HG03045 (cell line): ENCODE data around the gene AOAH.
"Not testable (repeated sequence)": the region's sequence is repeated elsewhere in the genome, so short reads cannot be mapped to it uniquely, and the experiment has no call there.

Experiments used
- ATAC-seq: cut with Tn5 transposase; IDR thresholded peaks from one replicate; pipeline ENCODE4 v1.9.1; 2021; ENCODE audit warnings: mild to moderate bottlenecking, moderate library complexity; ENCODE audit not compliant: unreplicated experiment

Gene AOAH

GRCh38 chr7:36659172-36659516 is 65.2 kb downstream of the AOAH start:
- no peak for ATAC-seq

DNA sequence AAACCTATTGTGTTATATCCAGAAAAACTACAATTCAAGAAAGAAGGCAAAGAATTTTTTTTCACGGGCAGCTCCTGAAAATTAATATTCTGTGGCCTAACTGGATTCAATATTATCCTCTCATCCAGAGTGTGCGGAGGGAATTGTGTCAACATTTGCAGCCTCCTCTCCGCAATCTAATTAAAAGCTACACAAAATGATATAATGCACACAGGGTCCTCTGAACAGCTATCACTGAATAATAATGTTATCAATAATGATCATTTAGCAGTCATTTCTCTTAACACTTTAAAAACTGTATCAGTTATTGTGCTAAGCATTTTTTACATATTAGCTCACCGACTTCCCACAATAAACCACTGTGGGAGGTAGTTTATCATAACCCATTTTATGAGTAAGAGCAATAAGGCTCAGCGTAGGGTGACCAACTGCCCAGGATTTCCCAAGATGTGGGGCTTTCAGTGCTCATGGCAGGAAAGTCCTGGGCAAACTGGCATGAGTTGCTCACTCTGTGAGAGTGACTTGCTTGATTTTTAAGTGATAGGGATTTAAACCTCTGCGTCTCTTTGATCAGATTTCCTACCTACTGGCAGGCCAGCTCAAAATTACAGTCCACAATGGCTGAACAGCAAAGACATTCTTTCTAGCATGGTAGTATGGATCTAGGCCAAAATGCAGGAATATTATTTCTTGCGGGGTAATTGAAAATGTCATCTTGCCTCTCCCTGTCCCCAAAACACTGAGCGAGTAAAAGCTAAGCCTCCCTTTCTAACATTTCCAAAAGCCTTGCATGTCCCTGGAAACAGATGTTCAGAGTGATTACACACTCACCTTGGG is 65.7 kb downstream of the AOAH start:
- ATAC-seq: no peak

- no peak for ATAC-seq
Observed at GRCh38 chr7:36657036-36657660, 67.1 kb downstream of the AOAH start.

GRCh38 chr7:36654436-36654835 is 69.9 kb downstream of the AOAH start:
- ATAC-seq: no peak

GRCh38 chr7:36653663-36654355 is 70.5 kb downstream of the AOAH start:
- ATAC-seq: no peak

DNA sequence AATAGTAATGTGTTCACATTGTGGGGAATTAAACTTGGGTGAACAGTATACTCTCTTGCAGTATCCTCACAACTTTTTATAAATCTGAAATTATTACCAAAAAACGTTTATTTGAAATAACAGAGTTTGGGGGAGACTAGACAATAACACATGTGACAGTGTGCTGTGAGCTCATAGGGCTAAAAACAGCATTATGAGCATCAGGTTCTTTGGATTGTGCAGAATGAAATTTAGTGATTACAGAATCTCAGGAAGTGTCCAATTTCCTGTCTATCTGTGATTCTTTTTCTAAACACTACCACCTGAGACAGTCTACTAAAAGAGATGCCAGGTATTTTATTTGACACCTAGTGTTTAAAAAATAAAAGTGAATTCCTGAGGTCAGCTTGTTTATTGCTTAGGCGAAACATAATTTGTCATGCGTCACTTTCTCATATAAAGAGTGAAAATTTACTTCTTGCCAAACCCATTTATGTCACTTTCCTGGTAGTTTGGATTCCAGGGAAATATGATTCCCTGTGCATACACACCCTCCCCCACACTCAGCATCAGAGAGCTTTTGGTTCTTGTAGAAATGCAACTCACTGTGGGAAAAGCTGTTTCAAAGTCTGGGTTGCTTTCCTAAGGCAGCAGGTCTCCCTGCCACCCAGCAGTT is 71.2 kb downstream of the AOAH start:
- no peak for ATAC-seq

GRCh38 chr7:36652431-36652830 is 71.9 kb downstream of the AOAH start:
- no peak for ATAC-seq

DNA sequence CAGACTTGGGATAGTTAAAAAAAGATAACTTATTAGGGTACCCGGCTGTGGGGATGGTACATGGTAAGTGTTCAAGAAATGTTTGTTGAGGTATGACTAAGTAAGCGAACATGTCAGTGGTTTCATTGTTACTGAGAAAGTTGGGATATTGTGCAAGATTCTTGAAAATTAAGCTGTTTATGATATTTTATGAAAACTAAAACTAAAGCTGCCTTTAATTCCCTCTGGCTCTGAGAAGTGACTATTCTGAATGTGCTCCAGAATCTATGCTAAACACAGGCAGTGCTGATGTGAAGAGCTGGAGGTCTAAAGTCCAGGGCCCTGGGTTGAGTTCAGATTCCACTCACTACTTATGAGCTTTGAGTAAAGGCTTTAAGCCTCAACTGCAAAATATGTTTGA is 72.9 kb downstream of the AOAH start:
- no peak for ATAC-seq

DNA sequence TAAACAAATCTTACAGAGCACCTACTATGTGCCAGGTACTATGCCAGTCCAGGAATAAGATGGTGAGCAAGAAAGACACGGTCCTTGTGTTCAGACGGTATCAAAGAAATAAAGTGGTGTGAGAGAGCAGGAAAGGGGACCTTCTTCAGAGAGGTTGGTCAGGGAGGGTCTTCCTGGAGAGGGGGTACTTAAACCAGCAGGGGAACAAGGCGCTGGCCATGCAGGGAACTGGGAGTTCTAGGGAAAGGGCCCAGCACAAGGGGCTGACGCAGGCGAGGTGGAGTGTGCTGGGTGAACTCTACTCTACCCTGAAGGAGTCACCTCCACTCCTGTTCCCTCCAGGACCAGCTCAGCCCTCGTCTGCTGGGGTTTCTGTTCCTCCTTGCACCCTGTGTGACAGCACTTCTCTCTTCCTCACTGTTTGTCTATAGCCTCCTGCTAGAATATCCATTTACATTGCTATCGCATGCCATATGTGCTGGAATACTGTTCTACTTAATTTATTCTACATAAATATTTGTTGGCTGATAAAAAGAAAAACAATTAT is 73.5 kb downstream of the AOAH start:
- no peak for ATAC-seq

GRCh38 chr7:36650320-36650719 is 74.0 kb downstream of the AOAH start:
- no peak for ATAC-seq

DNA sequence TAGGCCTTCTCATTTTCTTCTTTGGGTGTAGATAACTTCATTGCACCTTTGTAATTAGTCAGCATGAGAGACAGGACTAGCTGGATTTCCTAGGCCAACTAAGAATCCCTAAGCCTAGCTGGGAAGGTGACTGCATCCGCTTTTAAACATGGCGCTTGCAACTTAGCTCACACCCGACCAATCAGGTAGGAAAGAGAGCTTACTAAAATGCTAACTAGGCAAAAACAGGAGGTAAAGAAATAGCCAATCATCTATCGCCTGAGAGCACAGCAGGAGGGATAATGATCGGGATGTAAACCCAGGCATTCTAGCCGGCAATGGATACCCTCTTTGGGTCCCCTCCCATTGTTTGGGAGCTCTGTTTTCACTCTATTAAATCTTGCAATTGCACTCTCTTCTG is 75.0 kb downstream of the AOAH start:
- not testable (repeated sequence) for ATAC-seq

- ATAC-seq: no peak
Observed at GRCh38 chr7:36648441-36648840, 75.9 kb downstream of the AOAH start.

DNA sequence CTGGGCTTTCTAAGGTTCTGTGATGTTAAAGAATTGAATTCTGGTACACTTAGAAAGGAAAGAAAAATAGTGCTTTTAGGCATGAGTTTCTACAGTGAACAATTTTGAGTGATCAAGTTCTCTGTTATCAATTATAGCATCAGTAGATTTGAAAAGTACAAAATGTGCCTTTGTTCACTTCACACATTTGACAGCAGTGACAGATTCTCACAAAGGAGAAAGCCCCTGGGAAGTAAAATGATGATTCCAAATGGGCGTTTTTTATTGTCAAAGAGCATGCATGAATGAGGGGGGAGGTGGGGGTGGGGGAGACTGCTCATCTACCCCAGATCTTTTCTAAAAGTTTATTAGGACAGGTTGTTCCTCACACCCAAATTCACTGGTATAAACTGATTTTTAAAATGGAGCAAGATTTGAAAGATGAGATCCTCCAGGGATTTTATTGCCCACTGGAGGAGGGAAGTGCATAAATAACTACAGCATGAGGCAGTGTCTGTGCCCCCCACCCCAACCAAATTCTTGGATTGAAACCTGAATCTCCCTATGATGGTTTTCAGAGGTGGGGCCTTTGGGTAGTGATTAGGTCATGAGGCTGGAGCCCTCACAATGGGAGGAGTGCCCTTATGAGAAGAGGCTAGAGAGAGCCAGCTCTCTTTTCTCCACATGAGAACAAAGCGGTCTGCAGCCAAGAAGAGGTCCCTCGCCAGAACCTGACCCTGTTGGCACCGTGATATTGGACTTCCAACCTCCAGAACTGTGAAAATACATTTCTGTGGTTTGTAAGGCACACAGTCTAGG is 79.5 kb downstream of the AOAH start:
- ATAC-seq: no peak

DNA sequence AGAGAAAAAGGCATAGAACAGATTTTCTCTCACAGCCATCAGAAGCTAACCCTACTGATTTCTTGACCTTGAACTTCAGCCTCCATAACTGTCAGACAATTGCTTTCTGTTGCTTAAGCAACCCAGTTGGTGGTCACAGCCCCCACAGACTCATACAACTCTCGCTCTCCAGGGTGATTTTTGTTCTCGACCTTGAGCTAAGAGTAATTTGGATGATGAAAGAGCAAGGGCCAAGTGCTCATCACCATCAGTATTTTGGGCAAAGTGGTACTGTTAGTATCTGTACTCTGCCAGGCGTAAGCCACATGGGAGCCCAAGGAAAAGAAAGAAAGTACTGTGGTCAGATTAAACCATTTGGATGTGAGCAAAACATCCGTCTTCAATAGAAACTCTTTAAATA is 81.9 kb downstream of the AOAH start:
- ATAC-seq: no peak

DNA sequence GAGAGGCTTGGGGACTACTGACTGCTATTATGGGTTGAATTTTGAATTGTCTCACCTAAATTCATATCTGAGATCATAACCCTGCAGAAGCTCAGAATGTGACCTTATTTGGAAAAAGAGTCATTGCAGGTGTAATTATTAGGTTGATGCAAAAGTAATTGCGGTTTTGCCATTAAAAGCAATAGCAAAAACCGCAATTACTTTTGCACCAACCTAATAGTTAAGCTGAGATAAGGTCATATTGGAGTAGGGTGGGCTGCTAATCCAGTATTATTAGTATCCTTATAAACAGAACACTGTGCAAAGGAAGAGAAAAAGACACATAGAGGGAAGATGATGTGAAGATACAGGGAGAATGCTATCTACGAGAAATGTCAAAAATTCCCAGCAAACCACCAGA is 82.3 kb downstream of the AOAH start:
- ATAC-seq: no peak

GRCh38 chr7:36640682-36641081 is 83.6 kb downstream of the AOAH start:
- ATAC-seq: no peak

DNA sequence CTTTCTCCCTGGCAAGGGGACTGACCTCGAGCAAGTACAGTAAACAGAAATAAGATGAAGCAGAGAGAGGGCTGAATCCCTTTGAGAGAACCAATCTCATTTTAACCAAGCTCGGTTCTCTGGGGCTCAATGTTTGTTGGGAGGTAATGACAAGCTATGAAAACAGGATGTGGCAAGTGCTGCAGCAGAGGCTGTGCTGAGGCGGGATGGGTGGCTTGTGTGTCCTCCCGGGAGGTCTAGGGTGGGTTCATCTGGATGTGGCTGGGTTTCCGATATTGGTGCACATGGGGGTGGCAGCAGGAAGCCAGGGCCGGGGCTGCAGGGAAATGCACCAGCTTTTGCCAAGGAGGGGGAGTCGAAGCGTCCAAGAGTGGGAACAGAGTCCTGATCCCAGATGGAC is 84.5 kb downstream of the AOAH start:
- ATAC-seq: no peak

- ATAC-seq: no peak
Observed at GRCh38 chr7:36638586-36639263, 85.6 kb downstream of the AOAH start.

- no peak for ATAC-seq
Observed at GRCh38 chr7:36638140-36638539, 86.2 kb downstream of the AOAH start.

DNA sequence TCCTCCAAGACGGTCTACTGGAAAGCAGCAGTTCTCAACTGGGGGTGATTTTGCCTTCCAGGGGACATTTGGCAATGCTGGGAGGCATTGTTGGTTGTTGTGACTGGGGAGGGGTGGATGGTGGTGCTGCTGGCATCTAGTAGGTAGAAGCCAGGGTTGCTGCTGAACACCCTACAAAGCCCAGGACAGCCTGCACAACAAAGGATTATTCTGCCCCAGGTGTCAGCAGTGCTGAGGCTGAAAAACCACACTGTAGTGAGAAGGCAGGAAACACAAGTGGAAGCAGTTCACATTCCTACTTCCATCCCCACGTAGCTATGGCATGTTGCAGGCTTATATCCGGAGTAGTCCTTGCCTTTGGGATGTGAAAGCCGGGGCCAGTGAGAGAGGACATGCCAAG is 86.9 kb downstream of the AOAH start:
- ATAC-seq: no peak
